Muscle of back (tissue), 13 donors: ENCODE measurements around the gene PIAS1. TPM values are rescaled to one million over a fixed set of nuclear protein-coding genes. Genes with fewer than 3 reads are reported as not detected.
"Not testable (repeated sequence)": the region's sequence is repeated elsewhere in the genome, so short reads cannot be mapped to it uniquely, and the experiment has no call there.

Source experiments
- DNase-seq, 3 donors: peaks; one replicate each; pipeline versions ENCODE4 v3.0.0 to v3.0.0-alpha.2; 2013
- long read RNA-seq, 9 donors: transcript quantifications; one replicate each; lab custom pipeline, GENCODE V29; 2026
- polyA plus RNA-seq, 10 donors: library from polyadenylated mRNA; unstranded; fragments of 120-200 nt; gene quantifications; one replicate each; pipeline ENCODE4 v1.2.1, GENCODE V29; 2013; ENCODE audit not compliant: insufficient read length in 10 of 10

PIAS1 gene
- 10 to 100 TPM; 25.0 to 41.2 (median 28.5) TPM for polyA plus RNA-seq
- long read RNA-seq, donor 1, full-length matches to known transcripts: 5 of 16 reads
- long read RNA-seq, donor 1, partial matches to known transcripts: 11 of 16 reads
- long read RNA-seq, donor 1, other reads (novel, unspliced or antisense): 0 of 16 reads
- long read RNA-seq, donor 2, full-length matches to known transcripts: 2 of 18 reads
- long read RNA-seq, donor 2, partial matches to known transcripts: 16 of 18 reads
- long read RNA-seq, donor 2, other reads (novel, unspliced or antisense): 0 of 18 reads
- long read RNA-seq, donor 3: 0 reads
- long read RNA-seq, donor 4, full-length matches to known transcripts: 4 of 4 reads
- long read RNA-seq, donor 4, partial matches to known transcripts: 0 of 4 reads
- long read RNA-seq, donor 4, other reads (novel, unspliced or antisense): 0 of 4 reads
- long read RNA-seq, donor 5, full-length matches to known transcripts: 4 of 9 reads
- long read RNA-seq, donor 5, partial matches to known transcripts: 5 of 9 reads
- long read RNA-seq, donor 5, other reads (novel, unspliced or antisense): 0 of 9 reads
- long read RNA-seq, donor 6, full-length matches to known transcripts: 4 of 4 reads
- long read RNA-seq, donor 6, partial matches to known transcripts: 0 of 4 reads
- long read RNA-seq, donor 6, other reads (novel, unspliced or antisense): 0 of 4 reads
- long read RNA-seq, donor 7, full-length matches to known transcripts: 7 of 24 reads
- long read RNA-seq, donor 7, partial matches to known transcripts: 0 of 24 reads
- long read RNA-seq, donor 7, other reads (novel, unspliced or antisense): 17 of 24 reads
- long read RNA-seq, donor 8, full-length matches to known transcripts: 1 of 7 reads
- long read RNA-seq, donor 8, partial matches to known transcripts: 6 of 7 reads
- long read RNA-seq, donor 8, other reads (novel, unspliced or antisense): 0 of 7 reads
- long read RNA-seq, donor 9: 0 reads

- peak; percentile 92 to 96 (median 93) for DNase-seq
Observed at GRCh38 chr15:68053701-68054627, at the start of gene PIAS1. TSS of gene PIAS1 (plus strand) at chr15:68054315. CDS start at chr15:68054327, 12 bp downstream.

- DNase-seq: not testable (repeated sequence)
Observed at GRCh38 chr15:68007642-68008041, 46.5 kb upstream of the PIAS1 start.

DNA sequence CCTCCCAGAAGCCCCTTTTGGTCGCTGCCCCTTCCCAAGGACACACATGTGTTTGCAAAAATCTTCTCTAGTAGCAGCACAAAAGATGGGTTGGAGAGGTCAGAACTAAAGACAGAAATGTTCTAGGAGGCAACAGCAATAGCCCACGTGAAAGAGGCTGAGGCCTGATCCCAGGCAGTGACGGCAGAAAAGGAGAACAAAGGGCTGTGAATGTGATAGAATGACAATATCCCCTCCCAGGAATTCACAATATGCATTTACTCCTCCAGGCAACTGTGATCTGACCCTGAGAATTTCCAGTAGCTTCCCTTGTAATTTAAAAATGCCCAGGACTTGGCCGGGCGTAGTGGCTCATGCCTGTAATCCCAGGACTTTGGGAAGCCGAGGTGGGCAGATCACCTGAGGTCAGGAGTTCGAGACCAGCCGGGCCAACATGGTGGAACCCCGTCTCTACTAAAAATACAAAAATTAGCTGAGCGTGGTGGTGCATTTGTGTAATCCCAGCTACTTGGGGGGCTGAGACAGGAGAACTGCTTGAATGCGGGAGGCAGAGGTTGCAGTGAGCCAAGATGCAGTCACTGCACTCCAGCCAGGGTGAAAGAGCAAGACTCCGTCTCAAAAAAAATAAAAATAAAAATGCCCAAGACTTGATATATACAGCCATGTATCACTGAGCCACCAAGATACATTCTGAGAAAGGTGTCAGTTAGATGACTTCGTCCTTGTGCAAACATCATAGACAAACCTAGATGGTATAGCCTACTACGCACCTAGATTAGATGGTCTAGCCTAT, 43.6 kb upstream of the PIAS1 start:
- no peak for DNase-seq

DNA sequence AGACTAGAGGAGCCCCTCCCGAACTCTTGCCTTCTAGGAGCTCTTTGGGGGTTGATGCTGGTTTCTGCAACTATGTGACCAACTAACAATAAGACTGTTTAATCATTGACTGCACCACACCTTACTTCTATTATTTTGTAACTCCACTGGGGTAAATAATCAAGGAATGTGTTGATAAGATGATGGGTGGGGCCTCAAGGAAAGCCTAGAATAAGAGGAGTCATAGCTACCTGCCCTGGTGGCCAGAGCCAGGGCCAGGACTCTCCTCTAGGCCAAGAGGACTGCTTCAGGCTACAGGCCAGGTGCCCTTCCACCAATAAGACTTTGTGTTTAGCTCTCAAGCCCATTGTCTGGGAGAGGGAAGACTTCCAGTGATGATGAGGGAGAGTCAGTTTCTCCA, 41.2 kb upstream of the PIAS1 start:
- DNase-seq: no peak

DNA sequence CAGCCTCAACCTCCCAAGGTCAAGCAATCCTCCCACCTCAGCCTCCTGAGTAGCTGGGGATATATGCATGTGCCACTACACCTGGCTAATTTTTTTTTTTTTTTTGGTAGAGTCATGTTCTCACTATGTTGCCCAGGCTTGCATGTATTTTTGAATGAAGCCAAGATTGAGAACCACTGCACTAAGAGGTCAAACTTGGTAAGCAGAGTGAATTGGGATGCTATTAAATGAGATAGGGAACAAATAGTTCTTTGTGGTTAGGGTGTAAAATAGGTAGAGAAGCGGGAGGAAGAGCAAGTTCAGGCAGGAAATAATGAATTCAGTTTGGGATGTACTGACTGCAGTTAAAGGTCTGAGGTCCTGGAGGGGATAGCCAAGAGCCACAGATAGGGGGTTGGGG, 39.9 kb upstream of the PIAS1 start:
- no peak for DNase-seq

DNA sequence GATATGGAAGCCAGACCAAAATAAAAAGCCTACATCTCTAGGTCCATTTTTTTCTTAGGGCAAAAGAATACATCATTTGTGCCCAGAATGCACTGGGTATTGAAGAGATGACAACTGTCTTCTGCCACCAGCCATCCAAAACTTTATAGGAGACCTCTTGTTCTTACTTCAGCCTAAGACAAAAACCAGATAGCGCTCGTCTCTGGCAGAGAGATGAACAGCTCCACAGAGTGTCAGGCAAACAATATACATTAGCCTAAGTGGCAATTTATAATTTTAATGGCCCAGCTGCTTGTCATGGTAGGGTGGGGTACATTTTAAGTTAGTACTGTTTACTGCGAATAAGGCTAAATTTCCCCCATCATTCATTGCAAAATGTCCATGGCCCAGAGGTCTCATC, 38.9 kb upstream of the PIAS1 start:
- DNase-seq: no peak

GRCh38 chr15:68017201-68017600, 36.9 kb upstream of the PIAS1 start:
- DNase-seq: no peak

- DNase-seq: no peak
Observed at GRCh38 chr15:68018797-68019444, 35.2 kb upstream of the PIAS1 start.

GRCh38 chr15:68019814-68020525, 34.1 kb upstream of the PIAS1 start:
- DNase-seq: no peak

DNA sequence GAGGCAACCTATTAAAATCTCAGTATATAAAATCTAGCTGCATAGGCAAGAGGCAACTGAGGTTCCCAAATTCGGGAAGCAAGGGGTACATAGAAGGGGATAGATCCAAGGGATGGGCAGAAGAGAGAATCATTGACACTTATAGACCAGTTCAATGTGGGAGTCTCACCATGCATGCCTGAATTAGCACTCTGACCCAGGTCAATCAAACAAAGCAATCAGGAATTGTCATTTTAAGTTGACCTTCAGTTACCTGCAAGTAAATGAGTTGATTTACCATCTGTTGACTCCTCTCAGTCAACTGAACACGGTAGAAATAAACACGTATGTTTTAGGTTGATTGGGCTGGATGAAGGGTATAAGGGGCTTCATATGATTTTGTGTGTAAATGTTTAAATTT, 33.4 kb upstream of the PIAS1 start:
- no peak for DNase-seq

GRCh38 chr15:68022061-68022460, 32.1 kb upstream of the PIAS1 start:
- no peak for DNase-seq

- DNase-seq: no peak
Observed at GRCh38 chr15:68023307-68024101, 30.6 kb upstream of the PIAS1 start.

DNA sequence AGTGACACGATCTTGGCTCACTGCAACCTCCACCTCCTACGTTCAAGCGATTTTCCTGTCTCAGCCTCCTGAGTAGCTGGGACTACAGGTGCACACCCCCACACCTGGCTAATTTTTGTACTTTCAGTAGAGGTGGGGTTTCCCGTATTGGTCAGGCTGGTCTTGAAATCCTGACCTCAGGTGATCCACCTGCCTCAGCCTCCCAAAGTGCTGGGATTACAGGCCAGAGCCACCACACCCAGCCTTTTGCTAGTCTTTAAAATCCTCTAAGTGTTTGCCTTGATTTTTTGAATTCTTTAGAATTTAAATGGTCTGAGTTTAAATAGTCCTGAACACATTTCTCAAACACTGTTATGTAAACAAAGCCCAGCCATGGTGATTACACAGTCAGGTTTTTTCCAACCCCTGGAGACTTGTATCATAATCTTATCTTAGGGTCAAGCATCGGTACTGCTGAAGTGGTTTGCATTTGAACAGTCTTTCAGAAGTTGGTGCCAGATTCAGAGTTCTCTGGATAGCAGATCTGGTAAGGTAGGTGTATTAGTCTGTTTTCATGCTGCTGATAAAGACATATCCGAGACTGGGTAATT, 28.2 kb upstream of the PIAS1 start:
- no peak for DNase-seq

GRCh38 chr15:68027388-68027787, 26.7 kb upstream of the PIAS1 start:
- no peak for DNase-seq

DNA sequence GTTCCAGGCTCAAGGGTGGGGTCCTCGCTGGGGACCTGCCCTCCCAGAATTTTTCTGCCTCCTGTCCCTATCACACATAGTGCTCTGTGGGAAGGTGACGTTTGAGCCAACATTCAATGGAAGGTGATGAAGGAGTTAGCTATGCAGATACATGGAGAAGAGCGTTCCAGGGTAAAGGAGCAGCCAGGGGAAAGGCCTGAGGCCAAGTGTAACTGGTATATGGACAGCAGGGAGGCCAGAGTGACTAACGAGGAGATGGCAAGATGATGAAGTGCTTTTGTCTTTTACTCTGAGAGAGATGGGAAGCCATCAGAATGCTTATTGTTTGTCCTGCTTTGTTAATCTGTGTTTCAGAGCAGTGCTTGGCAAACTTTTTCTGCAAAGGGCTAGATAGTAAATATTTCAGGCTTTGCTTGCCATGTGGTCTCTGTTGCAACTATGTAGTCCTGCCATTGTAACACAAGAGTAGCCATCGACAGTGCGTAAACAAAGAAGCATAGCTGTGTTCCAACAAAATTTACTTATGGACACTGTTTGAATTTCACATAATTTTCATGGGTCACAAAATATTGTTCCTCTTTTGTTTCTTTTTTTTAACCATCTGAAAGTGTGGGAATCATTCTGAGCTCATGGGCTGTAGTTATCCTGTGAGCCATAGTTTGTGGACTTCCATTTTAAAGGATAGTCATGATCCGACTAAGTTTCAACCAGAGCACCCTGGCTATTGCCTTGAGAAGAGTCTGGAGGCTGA, 25.8 kb upstream of the PIAS1 start:
- no peak for DNase-seq

DNA sequence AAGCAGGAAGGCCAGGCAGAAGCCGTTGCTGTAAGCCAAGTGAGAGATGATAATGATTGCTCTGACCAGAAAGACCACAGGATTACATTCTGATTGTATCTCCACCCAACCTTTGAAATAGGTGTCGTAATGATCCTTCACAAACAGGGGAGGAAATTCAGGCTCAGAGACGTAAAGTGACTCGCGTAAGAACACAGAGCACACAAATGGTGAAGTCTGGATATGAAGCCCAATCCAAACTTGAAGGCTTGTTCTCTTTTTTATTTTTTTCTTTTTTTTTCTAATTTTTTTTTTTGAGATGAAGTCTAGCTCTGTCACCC, 25.3 kb upstream of the PIAS1 start:
- no peak for DNase-seq

DNA sequence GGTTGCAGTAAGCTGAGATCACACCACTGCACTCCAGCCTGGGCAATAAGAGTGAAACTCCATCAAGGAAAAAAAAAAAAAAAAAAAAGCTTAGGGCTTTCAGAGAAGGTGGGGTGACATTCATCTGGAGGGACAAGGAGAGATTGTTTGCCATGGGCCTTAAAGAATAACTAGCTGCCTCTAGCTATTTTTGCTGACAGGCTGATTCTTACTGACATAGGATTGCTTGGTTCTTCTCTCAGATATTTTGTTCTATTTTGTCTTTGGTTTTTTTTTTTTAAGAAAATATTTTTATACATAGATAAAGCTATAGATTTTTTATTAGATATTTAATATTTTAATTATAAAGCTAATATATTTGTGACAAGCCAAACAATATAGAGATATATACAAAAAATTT, 24.2 kb upstream of the PIAS1 start:
- no peak for DNase-seq

DNA sequence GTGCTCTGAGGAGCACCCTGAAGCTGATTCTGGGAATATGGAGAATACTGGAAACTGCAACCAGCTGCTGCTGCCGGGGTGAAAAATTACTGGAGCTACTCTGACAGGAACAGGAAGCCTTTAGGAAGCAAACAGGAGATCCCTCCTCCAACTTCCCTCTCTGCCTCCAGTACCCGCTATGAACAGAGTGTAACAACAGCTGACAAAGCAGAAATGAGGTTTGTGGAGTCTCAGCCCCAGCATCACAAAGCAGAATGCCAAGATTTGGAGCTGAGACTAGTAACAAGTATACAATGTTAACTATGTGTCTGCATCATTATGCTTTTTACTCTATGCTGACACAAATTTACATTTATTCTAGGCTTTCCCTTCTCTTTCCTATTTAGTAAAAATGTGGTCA, 22.7 kb upstream of the PIAS1 start:
- DNase-seq: no peak
